H1 (cell line): ENCODE data around the gene PRDX5. TPM values are rescaled to one million over a fixed set of nuclear protein-coding genes. Genes with fewer than 3 reads are reported as not detected.

Experiments
- FOSL1 ChIP-seq: IDR thresholded peaks from 2 replicates; pipeline ENCODE4 v1.6.1; 2011; ENCODE audit warnings: mild to moderate bottlenecking, low read depth, low read length, moderate library complexity; ENCODE audit not compliant: insufficient read depth
- ZNF274 ChIP-seq: IDR thresholded peaks from 2 replicates; pipeline ENCODE4 v1.7.0; 2012; ENCODE audit warnings: low read length, borderline replicate concordance; ENCODE audit errors: extremely low read depth
- polyA plus RNA-seq, 7 experiments: library from polyadenylated mRNA; depleted of rRNA in 3 of 7; stranded (reverse) in 5 of 7; unstranded in 2 of 7; fragments of >200 nt in 5 of 7; fragments of 200-250 nt in 2 of 7; gene quantifications; 1 replicate in 5 of 7; 2 replicates in 1 of 7; 4 replicates in 1 of 7; pipeline versions ENCODE4 v1.2.1 to v1.2.3, GENCODE V29; 2011 to 2013; ENCODE audit warnings: missing spikeins in 2 of 7, mixed read lengths in 2 of 7
- total RNA-seq: library from RNA; stranded (reverse); fragmentation: NEBNext Ultra II Directional; extraction: Animal tissue kit (Norgen Biotek cat#: 25700); gene quantifications from 2 replicates; pipeline ENCODE4 v1.2.1, GENCODE V29; 2021

The PRDX5 gene
- total and polyA plus RNA-seq, 2 of the 8 experiments (the other 6 are each of a cell fraction or from before 2014, with no cell fraction given), result 201 to 582 TPM

- no peak for TF ChIP-seq ZNF274
- no peak for TF ChIP-seq FOSL1
- TF ChIP-seq, all 59 proteins: peak for 4
Measured at GRCh38 chr11:64297699-64298358, 20.1 kb upstream of the PRDX5 start (continued).
